Bronchial epithelial cell (primary cell): ENCODE results near the gene ATRAID. TPM values are rescaled to one million over a fixed set of nuclear protein-coding genes. Genes with fewer than 3 reads are reported as not detected.
A peak's percentile ranks its signal among the peaks of the same experiment; 100 is the strongest.
"Not testable (repeated sequence)": the region's sequence is repeated elsewhere in the genome, so short reads cannot be mapped to it uniquely, and the experiment has no call there.

Experiments used
- DNase-seq: peaks from one replicate; pipeline ENCODE4 v3.0.0-alpha.2; 2010; ENCODE audit warnings: low read depth
- FAIRE-seq: peaks from 2 replicates; lab custom pipeline; 2011; peaks lifted over from hg19 to GRCh38; lab: Jason Lieb, UNC
- H3K27me3 ChIP-seq: 2 replicates; pipeline ENCODE4 v1.5.1; 2011; ENCODE audit warnings: low read length; ENCODE audit not compliant: control insufficient read depth, insufficient read depth
- H3K36me3 ChIP-seq: 2 replicates; pipeline ENCODE4 v1.5.1; 2011; ENCODE audit warnings: low read length; ENCODE audit not compliant: control insufficient read depth, insufficient read depth
- H3K4me3 ChIP-seq: 2 replicates; pipeline ENCODE4 v1.5.1; 2011; ENCODE audit warnings: mild to moderate bottlenecking, low read depth, low read length, control low read depth
- CTCF ChIP-seq: IDR thresholded peaks from 2 replicates; pipeline ENCODE4 v1.5.1; 2011; ENCODE audit warnings: mild to moderate bottlenecking, moderate library complexity, low read length, control low read depth, inconsistent platforms; ENCODE audit not compliant: insufficient read depth, severe bottlenecking
- total RNA-seq: library from RNA; depleted of rRNA; stranded (reverse); fragments of >200 nt; gene quantifications from 2 replicates; pipeline ENCODE4 v1.2.1, GENCODE V29; 2014

Gene ATRAID
- total RNA-seq, 1 donor from 2014 or later = 257 TPM

GRCh38 chr2:27171351-27171848 is 40.4 kb upstream of the ATRAID start:
- FAIRE-seq (no peak), DNase-seq (no peak)
- no peaks in the 10 kb centered on the region for H3K36me3 ChIP-seq
- no peak for TF ChIP-seq CTCF
- peaks cover 7% of the 10 kb centered on the region for H3K27me3 ChIP-seq
- no peak overlapping the region for H3K4me3 ChIP-seq

GRCh38 chr2:27174638-27175037 is 37.2 kb upstream of the ATRAID start:
- Histone ChIP-seq H3K27me3 (peaks cover 7% of the 10 kb centered on the region), H3K36me3 (no peaks in the 10 kb centered on the region), H3K4me3 (no peak overlapping the region)
- TF ChIP-seq CTCF = no peak
- FAIRE-seq (no peak), DNase-seq (no peak)

GRCh38 chr2:27175330-27175729 is 36.5 kb upstream of the ATRAID start:
- no peak for FAIRE-seq
- Histone ChIP-seq H3K36me3 (no peaks in the 10 kb centered on the region), H3K4me3 (no peak overlapping the region), H3K27me3 (peaks cover 7% of the 10 kb centered on the region)
- no peak for DNase-seq
- TF ChIP-seq CTCF = no peak

GRCh38 chr2:27175781-27176180 is 36.1 kb upstream of the ATRAID start:
- not testable (repeated sequence) for H3K4me3 ChIP-seq, H3K27me3 ChIP-seq, FAIRE-seq, DNase-seq, H3K36me3 ChIP-seq

GRCh38 chr2:27177441-27178351 is 34.1 kb upstream of the ATRAID start:
- no peaks in the 10 kb centered on the region for H3K36me3 ChIP-seq
- no peak for TF ChIP-seq CTCF
- FAIRE-seq (peak; percentile 13), DNase-seq (no peak)
- peaks cover 7% of the 10 kb centered on the region for H3K27me3 ChIP-seq
- H3K4me3 ChIP-seq = no peak overlapping the region

GRCh38 chr2:27178469-27178868 is 33.4 kb upstream of the ATRAID start:
- no peak for TF ChIP-seq CTCF
- Histone ChIP-seq H3K36me3 (no peaks in the 10 kb centered on the region), H3K27me3 (peaks cover 5% of the 10 kb centered on the region), H3K4me3 (no peak overlapping the region)
- DNase-seq (no peak), FAIRE-seq (no peak)
